ENCODE data around the gene KRTAP9-4.
"Not testable (repeated sequence)": the region's sequence is repeated elsewhere in the genome, so short reads cannot be mapped to it uniquely, and the experiment has no call there.

DNA sequence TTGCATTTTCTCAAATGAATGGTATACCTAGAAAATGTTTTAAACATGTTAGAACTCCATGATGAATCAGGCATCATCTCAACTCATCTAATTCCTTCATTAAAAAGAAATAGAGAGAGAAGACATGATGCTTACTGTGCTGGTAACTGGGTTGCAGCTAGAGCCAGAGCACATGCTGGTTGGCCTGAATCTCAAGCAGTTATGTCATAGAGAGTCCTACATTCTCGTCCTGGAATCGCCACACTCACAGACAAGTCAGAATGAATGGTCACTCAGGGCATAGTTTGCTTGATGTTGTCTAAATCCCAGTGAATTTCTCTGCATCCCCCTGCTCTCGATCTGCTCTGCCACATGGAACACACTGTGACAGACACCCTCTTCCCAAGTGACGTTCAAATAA is 12.4 kb upstream of the KRTAP9-4 start:
- TF ChIP-seq, protein P1, sequence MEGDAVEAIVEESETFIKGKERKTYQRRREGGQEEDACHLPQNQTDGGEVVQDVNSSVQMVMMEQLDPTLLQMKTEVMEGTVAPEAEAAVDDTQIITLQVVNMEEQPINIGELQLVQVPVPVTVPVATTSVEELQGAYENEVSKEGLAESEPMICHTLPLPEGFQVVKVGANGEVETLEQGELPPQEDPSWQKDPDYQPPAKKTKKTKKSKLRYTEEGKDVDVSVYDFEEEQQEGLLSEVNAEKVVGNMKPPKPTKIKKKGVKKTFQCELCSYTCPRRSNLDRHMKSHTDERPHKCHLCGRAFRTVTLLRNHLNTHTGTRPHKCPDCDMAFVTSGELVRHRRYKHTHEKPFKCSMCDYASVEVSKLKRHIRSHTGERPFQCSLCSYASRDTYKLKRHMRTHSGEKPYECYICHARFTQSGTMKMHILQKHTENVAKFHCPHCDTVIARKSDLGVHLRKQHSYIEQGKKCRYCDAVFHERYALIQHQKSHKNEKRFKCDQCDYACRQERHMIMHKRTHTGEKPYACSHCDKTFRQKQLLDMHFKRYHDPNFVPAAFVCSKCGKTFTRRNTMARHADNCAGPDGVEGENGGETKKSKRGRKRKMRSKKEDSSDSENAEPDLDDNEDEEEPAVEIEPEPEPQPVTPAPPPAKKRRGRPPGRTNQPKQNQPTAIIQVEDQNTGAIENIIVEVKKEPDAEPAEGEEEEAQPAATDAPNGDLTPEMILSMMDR (IDR thresholded peaks at IDR 0.05): not testable (repeated sequence)
- not testable (repeated sequence) for TF ChIP-seq POLR2A, POLR2AphosphoS5 (IDR thresholded peaks at IDR 0.05)
